ENCODE measurements around the gene SSBP4. TPM values are rescaled to one million over a fixed set of nuclear protein-coding genes. Genes with fewer than 3 reads are reported as not detected.

The SSBP4 gene
- total RNA-seq, 1 experiment from 2014 or later = 46.1 TPM

GRCh38 chr19:18389726-18390064 is 29.5 kb upstream of the SSBP4 start:
- Mint-ChIP-seq H3K4me3 (peak overlapping the region in 1 of 2 experiments; percentile 41; a peak in 1 of 5 replicates), H3K4me1 (peaks cover 15 to 16% of the 10 kb centered on the region in 2 experiments), H3K27me3 (ENCODE audit: low read depth) (peaks cover 41% of the 10 kb centered on the region), H3K36me3 (ENCODE audit: insufficient read depth in 1 of 3, low read depth in 3 of 3) (peaks cover 0 to 5% (median 5%) of the 10 kb centered on the region in 3 experiments; a peak in 1 of 7 replicates), H3K27ac (no peak overlapping the region), H3K9me3 (no peaks in the 10 kb centered on the region)
- no peak overlapping the region for H4K5ac ChIP-seq (ENCODE audit: insufficient read length, low read depth, low read length)
- H4K20me1 ChIP-seq (ENCODE audit: control insufficient read depth, insufficient read depth, insufficient read length) = no peaks in the 10 kb centered on the region
- no peak overlapping the region for H4K91ac ChIP-seq (ENCODE audit: insufficient read length, low read depth, low read length)
- no peaks in the 10 kb centered on the region for H3K27me3 ChIP-seq (ENCODE audit: insufficient read depth, low read length)
- H3K23me2 ChIP-seq (ENCODE audit: insufficient read length, low read depth, low read length, poor library complexity, severe bottlenecking) = no peaks in the 10 kb centered on the region
- no peak overlapping the region for H4K8ac ChIP-seq (replicated peaks; ENCODE audit: insufficient read length, low read depth, low read length)
- H3K14ac ChIP-seq (ENCODE audit: insufficient read depth, low read length) = no peak overlapping the region
- H3K18ac ChIP-seq (ENCODE audit: insufficient read length, low read depth, low read length) = no peak overlapping the region
- no peak overlapping the region for H3K56ac ChIP-seq (ENCODE audit: insufficient read length, low read depth, low read length)
- H2BK120ac ChIP-seq (ENCODE audit: low read depth, low read length, poor library complexity, severe bottlenecking) = no peak overlapping the region
- H3T11ph ChIP-seq (ENCODE audit: low read length) = no peak overlapping the region
- no peak overlapping the region for H2BK15ac ChIP-seq (ENCODE audit: low read depth, low read length)
- H3K4ac ChIP-seq (ENCODE audit: low read depth, low read length) = no peak overlapping the region
- H3K23ac ChIP-seq (ENCODE audit: insufficient read length, low read depth, low read length) = no peak overlapping the region
- H2AFZ ChIP-seq (ENCODE audit: low read length) = no peak overlapping the region
- H3K27ac ChIP-seq (ENCODE audit: insufficient read length, low read depth, low read length) = no peak overlapping the region
- no peak overlapping the region for H3K4me2 ChIP-seq (ENCODE audit: insufficient read depth, insufficient read length, low read length)
- H3K9me3 ChIP-seq (ENCODE audit: control insufficient read depth, low read depth, low read length) = no peaks in the 10 kb centered on the region
- no peak overlapping the region for H2BK20ac ChIP-seq (ENCODE audit: low read depth, low read length, poor library complexity, severe bottlenecking)
- no peaks in the 10 kb centered on the region for H3K4me1 ChIP-seq (ENCODE audit: insufficient read depth, low read length)
- TF ChIP-seq CTCF (conservative IDR thresholded peaks at IDR 0.05) = no peak
- DNase-seq = no peak
- no peak overlapping the region for H2BK12ac ChIP-seq (ENCODE audit: insufficient read length, low read depth, low read length)
- H3K9ac ChIP-seq (ENCODE audit: extremely low read depth, insufficient read length, low read length) = no peak overlapping the region
- no peaks in the 10 kb centered on the region for H3K79me1 ChIP-seq (ENCODE audit: insufficient read depth, low read depth, low read length, poor library complexity, severe bottlenecking)
- no peaks in the 10 kb centered on the region for H3K79me2 ChIP-seq (ENCODE audit: insufficient read depth, low read length)
- no peak overlapping the region for H2AK5ac ChIP-seq (ENCODE audit: insufficient read length, low read length)
- H2BK5ac ChIP-seq (ENCODE audit: insufficient read length, low read length) = no peak overlapping the region

All from H9 (cell line).